ENCODE data around the gene ALKBH6. TPM values are rescaled to one million over a fixed set of nuclear protein-coding genes. Genes with fewer than 3 reads are reported as not detected.

The ALKBH6 gene
- total RNA-seq, 1 experiment from 2014 or later = 20.1 TPM

- no peak for TF ChIP-seq EZH2 (IDR thresholded peaks at IDR 0.05; ENCODE audit: borderline replicate concordance, low read depth, low read length, poor library complexity, severe bottlenecking)
- TF ChIP-seq CTCF (conservative IDR thresholded peaks at IDR 0.05; ENCODE audit: low read depth, low read length) = no peak
- no peak for DNase-seq (ENCODE audit: low spot score)
- Histone ChIP-seq H3K9me3 (ENCODE audit: low read depth, low read length, poor library complexity, severe bottlenecking) (no peaks in the 10 kb centered on the region), H3K4me3 (ENCODE audit: low read depth, low read length, poor library complexity, severe bottlenecking) (no peak overlapping the region), H3K27ac (ENCODE audit: low read depth, low read length, poor library complexity, severe bottlenecking) (no peak overlapping the region), H3K36me3 (ENCODE audit: insufficient read depth, low read length, poor library complexity, severe bottlenecking) (peaks cover 6% of the 10 kb centered on the region), H3K27me3 (replicated peaks; ENCODE audit: insufficient read depth, low read depth, low read length, poor library complexity) (no peaks in the 10 kb centered on the region), H3K4me1 (ENCODE audit: insufficient read depth, low read length, poor library complexity, severe bottlenecking) (peaks cover 7% of the 10 kb centered on the region)
- CTCF ChIA-PET = no interaction called here
- POLR2A ChIA-PET (ENCODE audit: low non-redundant PET) = no interaction called here
- intact Hi-C loops (cut with micrococcal nuclease; ENCODE audit: unreplicated experiment) = no loop called here
- no TSS peak for BruUV-seq (replicated peaks)
Measured at GRCh38 chr19:36019061-36019670, 5.2 kb upstream of the ALKBH6 start.

- H3K4me3 ChIP-seq (ENCODE audit: low read depth, low read length, poor library complexity, severe bottlenecking) = peak overlapping the region; percentile 73
- peaks cover 7% of the 10 kb centered on the region for H3K4me1 ChIP-seq (ENCODE audit: insufficient read depth, low read length, poor library complexity, severe bottlenecking)
- TSS peak; percentile 35 for BruUV-seq (replicated peaks)
- no peak for DNase-seq (ENCODE audit: low spot score)
- H3K36me3 ChIP-seq (ENCODE audit: insufficient read depth, low read length, poor library complexity, severe bottlenecking) = no peaks in the 10 kb centered on the region
- H3K9me3 ChIP-seq (ENCODE audit: low read depth, low read length, poor library complexity, severe bottlenecking) = no peaks in the 10 kb centered on the region
- H3K27me3 ChIP-seq (replicated peaks; ENCODE audit: insufficient read depth, low read depth, low read length, poor library complexity) = no peaks in the 10 kb centered on the region
- ChIA-PET POLR2A (ENCODE audit: low non-redundant PET) (interaction anchor here (0.7 kb wide), 1 partner anchor 224 kb away, joined by 6 read pairs; no protein-coding TSS in a partner anchor), CTCF (no interaction called here)
- intact Hi-C loops (cut with micrococcal nuclease; ENCODE audit: unreplicated experiment) = no loop called here
- TF ChIP-seq EZH2 (IDR thresholded peaks at IDR 0.05; ENCODE audit: borderline replicate concordance, low read depth, low read length, poor library complexity, severe bottlenecking) = no peak
- TF ChIP-seq CTCF (conservative IDR thresholded peaks at IDR 0.05; ENCODE audit: low read depth, low read length) = no peak
- H3K27ac ChIP-seq (ENCODE audit: low read depth, low read length, poor library complexity, severe bottlenecking) = peak overlapping the region; percentile 70
Measured at GRCh38 chr19:36013280-36014011, 567 bp downstream of the ALKBH6 start.

- intact Hi-C loops (cut with micrococcal nuclease; ENCODE audit: unreplicated experiment) = no loop called here
Measured at GRCh38 chr19:36010402-36010801, 3.6 kb downstream of the ALKBH6 start.

More at GRCh38 chr19:36010402-36010801, 3.6 kb downstream of the ALKBH6 start:
- H3K4me3 ChIP-seq (ENCODE audit: low read depth, low read length, poor library complexity, severe bottlenecking) = no peak overlapping the region
- no peaks in the 10 kb centered on the region for H3K9me3 ChIP-seq (ENCODE audit: low read depth, low read length, poor library complexity, severe bottlenecking)
- no peak overlapping the region for H3K27ac ChIP-seq (ENCODE audit: low read depth, low read length, poor library complexity, severe bottlenecking)
- POLR2A ChIA-PET (ENCODE audit: low non-redundant PET) = no interaction called here
- CTCF ChIA-PET = no interaction called here
- no peaks in the 10 kb centered on the region for H3K27me3 ChIP-seq (replicated peaks; ENCODE audit: insufficient read depth, low read depth, low read length, poor library complexity)
- TF ChIP-seq CTCF (conservative IDR thresholded peaks at IDR 0.05; ENCODE audit: low read depth, low read length) (no peak), EZH2 (IDR thresholded peaks at IDR 0.05; ENCODE audit: borderline replicate concordance, low read depth, low read length, poor library complexity, severe bottlenecking) (no peak)
- H3K4me1 ChIP-seq (ENCODE audit: insufficient read depth, low read length, poor library complexity, severe bottlenecking) = peaks cover 7% of the 10 kb centered on the region
- no TSS peak for BruUV-seq (replicated peaks)
- DNase-seq (ENCODE audit: low spot score) = no peak
- no peaks in the 10 kb centered on the region for H3K36me3 ChIP-seq (ENCODE audit: insufficient read depth, low read length, poor library complexity, severe bottlenecking)
